ENCODE measurements around the gene AMIGO1. TPM values are rescaled to one million over a fixed set of nuclear protein-coding genes. Genes with fewer than 3 reads are reported as not detected.

AMIGO1 gene
- total RNA-seq, 1 donor from 2014 or later, result 4.7 TPM

DNA sequence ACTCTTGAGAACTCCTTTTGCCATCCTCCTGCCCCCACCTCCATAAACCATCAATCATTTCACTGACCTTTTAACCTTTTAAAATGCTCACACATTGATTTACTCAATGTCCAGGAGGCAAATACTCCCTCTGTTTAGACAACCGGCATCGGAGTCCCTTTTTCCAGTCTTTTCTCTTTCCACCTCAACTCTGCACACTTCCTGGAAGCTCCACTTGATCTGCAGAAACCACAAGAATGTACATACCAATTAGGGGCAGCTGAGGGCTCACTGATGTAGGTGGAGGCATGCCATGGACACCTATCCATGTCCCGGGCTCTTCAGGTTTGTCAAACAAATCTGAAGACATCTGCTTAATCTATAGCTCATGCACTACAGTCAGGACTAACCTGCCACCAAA is 5.3 kb upstream of the AMIGO1 start:
- Histone ChIP-seq H3K4me3 (no peak overlapping the region), H3K36me3 (no peaks in the 10 kb centered on the region), H3K4me1 (peaks cover 0 to 7% of the 10 kb centered on the region in 2 donors), H3K9me3 (no peaks in the 10 kb centered on the region), H3K27ac (no peak overlapping the region), H3K27me3 (no peaks in the 10 kb centered on the region)
- TF ChIP-seq CTCF (IDR thresholded peaks at IDR 0.05), result no peak
- no peak for DNase-seq (ENCODE audit: low spot score in 2 of 2)
- intact Hi-C loops (cut with DNase I), result no loop called here

DNA sequence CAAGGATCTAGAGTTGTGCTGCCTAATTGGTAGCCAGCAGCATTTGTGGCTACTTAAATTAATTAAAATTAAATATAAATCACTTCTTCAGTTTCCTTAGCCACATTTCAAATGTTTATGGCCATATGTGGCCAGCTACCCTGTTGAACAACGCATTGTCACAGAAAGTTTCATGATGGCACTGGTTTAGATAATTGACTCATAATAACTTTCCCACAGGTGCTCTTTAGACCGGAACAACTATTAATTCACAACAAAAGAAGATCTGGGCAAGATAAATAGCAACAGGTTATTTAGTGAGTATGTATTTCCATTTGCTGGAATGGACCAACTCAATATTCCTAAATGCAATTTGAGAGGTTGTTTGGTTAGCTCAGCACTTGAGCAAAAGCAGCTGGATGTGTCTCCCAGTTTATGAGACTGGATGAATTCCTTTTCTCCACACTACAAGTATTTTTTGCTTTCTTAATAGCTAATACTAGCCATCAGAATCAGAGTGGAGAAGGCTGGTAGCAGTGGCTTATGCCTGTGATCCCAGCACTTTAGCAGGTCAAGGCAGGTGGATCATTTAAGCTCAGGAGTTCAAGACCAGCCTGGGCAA is 3.7 kb upstream of the AMIGO1 start:
- DNase-seq (ENCODE audit: low spot score in 2 of 2), result no peak
- Histone ChIP-seq H3K4me1 (peaks cover 0 to 15% of the 10 kb centered on the region in 2 donors), H3K27me3 (no peaks in the 10 kb centered on the region), H3K36me3 (no peaks in the 10 kb centered on the region), H3K4me3 (no peak overlapping the region), H3K9me3 (no peaks in the 10 kb centered on the region), H3K27ac (no peak overlapping the region)
- intact Hi-C loops (cut with DNase I), result no loop called here
- no peak for TF ChIP-seq CTCF (IDR thresholded peaks at IDR 0.05)

GRCh38 chr1:109508873-109509175 is 703 bp downstream of the AMIGO1 start:
- peak overlapping the region; percentile 42 to 53 for H3K27ac ChIP-seq
- intact Hi-C loops (cut with DNase I), result loop anchor here (1.0 kb wide), 1 partner anchor 15 kb away; the partner anchor contains the start of gene CYB561D1
- no peak for TF ChIP-seq CTCF (IDR thresholded peaks at IDR 0.05)

GRCh38 chr1:109508001-109508872 is 1.3 kb downstream of the AMIGO1 start:
- no peak for TF ChIP-seq CTCF (IDR thresholded peaks at IDR 0.05)
- no peak overlapping the region for H3K27ac ChIP-seq
- peak overlapping the region in 1 of 2 donors; percentile 84 for H3K4me3 ChIP-seq
- DNase-seq (ENCODE audit: low spot score in 2 of 2), result peak in 1 of 2 donors; percentile 59
- H3K36me3 ChIP-seq, result no peaks in the 10 kb centered on the region
- no peaks in the 10 kb centered on the region for H3K27me3 ChIP-seq
- intact Hi-C loops (cut with DNase I), result no loop called here
- H3K9me3 ChIP-seq, result no peaks in the 10 kb centered on the region
- H3K4me1 ChIP-seq, result peaks cover 0 to 15% of the 10 kb centered on the region in 2 donors

More at GRCh38 chr1:109508873-109509175, 703 bp downstream of the AMIGO1 start:
- Histone ChIP-seq H3K36me3 (no peaks in the 10 kb centered on the region), H3K4me3 (peak overlapping the region; percentile 84 to 98), H3K27me3 (no peaks in the 10 kb centered on the region), H3K9me3 (no peaks in the 10 kb centered on the region), H3K4me1 (peaks cover 0 to 15% of the 10 kb centered on the region in 2 donors)
- DNase-seq (ENCODE audit: low spot score in 2 of 2), result no peak

GRCh38 chr1:109504974-109505373 is 4.6 kb downstream of the AMIGO1 start:
- Histone ChIP-seq H3K9me3 (no peaks in the 10 kb centered on the region), H3K27ac (no peak overlapping the region), H3K36me3 (no peaks in the 10 kb centered on the region), H3K4me3 (no peak overlapping the region), H3K4me1 (peaks cover 7 to 28% of the 10 kb centered on the region in 2 donors), H3K27me3 (no peaks in the 10 kb centered on the region)
- intact Hi-C loops (cut with DNase I), result no loop called here
- DNase-seq (ENCODE audit: low spot score in 2 of 2), result no peak
- TF ChIP-seq CTCF (IDR thresholded peaks at IDR 0.05), result no peak

All from ascending aorta (tissue), 2 donors.